ENCODE results near the gene RIC1.

- TF ChIP-seq GABPA (IDR thresholded peaks at IDR 0.05; ENCODE audit: borderline replicate concordance, insufficient read depth, low read length): no peak
- no peak for TF ChIP-seq CTCF (IDR thresholded peaks at IDR 0.05; ENCODE audit: control extremely low read depth in 1 of 3, insufficient read depth in 1 of 3, low read depth in 1 of 3, low read length in 3 of 3)
- no peak for TF ChIP-seq SP1 (IDR thresholded peaks at IDR 0.05; ENCODE audit: low read depth, low read length)
- TF ChIP-seq POLR2A (IDR thresholded peaks at IDR 0.05; ENCODE audit: control extremely low read depth in 1 of 2, low read depth in 2 of 2, low read length in 2 of 2): no peak
Observed at GRCh38 chr9:5696884-5697283, 68.0 kb downstream of the RIC1 start.
